NCI-H146 treated with DMSO at 0.1 percent for 48 hours (cell line): ENCODE data around the gene AGPAT2.

Source experiments
- DNase-seq: peaks from one replicate; lab custom pipeline; 2025; ENCODE audit not compliant: unreplicated experiment; lab: John Stamatoyannopoulos, UW

The AGPAT2 gene

DNA sequence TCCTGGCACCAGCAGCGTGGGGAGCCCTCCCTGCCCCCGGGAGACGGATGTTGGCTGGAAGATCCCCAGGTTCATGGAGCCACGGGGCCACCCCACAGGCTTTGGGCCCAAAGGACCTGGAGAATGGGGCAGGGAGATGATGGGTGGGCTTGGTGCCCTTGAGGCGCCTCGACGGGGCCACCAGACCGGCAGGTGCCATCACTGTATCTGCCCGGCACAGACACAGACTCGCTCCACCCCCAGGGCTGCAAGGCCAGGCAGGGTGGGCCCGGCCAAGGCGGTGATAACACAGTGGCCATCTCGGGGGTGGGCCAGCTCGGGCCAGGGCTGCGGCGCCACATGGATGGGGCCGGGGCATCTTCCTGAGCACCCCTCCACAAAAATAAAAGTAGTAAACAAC, 59.6 kb downstream of the AGPAT2 start:
- DNase-seq = no peak

DNA sequence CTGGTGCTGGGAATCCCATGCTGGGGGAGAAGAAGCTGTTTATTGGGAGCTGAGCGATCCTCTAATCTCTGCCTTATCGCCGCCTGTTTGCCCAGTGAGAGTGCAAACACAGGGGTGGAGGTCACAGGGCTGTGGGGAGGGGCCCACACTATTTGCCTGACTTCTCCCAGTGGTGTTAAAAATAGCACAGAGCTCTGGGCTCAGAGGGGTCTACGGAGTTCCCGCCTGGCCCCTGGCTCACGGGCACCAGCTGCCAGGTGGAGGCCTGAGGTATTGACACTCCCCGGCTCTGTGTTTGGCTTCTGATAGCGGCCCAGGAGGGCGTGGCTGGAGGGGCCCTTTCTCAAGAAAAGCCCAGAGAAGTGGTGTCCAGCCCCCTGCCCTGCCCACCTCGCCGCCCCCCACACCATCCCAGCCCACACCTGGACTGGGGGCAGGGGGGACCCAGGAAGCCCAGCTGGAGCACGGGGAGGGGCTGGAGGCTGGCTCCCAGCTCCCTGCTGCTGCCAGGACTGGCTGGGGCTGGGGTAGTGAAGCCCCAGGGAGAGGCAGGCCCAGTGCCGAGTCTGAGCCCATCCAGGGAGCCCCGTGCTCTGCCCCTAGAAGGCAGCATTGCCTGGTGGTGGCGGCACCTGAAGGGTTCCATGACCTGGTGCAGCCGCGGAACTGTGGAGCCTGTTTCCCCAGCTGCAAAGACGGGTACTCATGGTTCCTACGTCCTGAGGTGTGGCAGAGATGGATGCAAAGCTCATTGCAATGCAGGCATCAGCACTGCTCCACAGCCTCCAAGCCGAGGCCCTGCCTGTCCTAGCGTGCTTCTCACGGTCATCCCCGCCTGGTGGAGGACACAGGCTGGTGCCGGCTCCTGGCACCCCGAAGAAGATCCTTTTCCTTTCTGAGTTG, 60.3 kb downstream of the AGPAT2 start:
- DNase-seq = peak; percentile 71

GRCh38 chr9:136626066-136626725, 61.1 kb downstream of the AGPAT2 start:
- DNase-seq = no peak

DNA sequence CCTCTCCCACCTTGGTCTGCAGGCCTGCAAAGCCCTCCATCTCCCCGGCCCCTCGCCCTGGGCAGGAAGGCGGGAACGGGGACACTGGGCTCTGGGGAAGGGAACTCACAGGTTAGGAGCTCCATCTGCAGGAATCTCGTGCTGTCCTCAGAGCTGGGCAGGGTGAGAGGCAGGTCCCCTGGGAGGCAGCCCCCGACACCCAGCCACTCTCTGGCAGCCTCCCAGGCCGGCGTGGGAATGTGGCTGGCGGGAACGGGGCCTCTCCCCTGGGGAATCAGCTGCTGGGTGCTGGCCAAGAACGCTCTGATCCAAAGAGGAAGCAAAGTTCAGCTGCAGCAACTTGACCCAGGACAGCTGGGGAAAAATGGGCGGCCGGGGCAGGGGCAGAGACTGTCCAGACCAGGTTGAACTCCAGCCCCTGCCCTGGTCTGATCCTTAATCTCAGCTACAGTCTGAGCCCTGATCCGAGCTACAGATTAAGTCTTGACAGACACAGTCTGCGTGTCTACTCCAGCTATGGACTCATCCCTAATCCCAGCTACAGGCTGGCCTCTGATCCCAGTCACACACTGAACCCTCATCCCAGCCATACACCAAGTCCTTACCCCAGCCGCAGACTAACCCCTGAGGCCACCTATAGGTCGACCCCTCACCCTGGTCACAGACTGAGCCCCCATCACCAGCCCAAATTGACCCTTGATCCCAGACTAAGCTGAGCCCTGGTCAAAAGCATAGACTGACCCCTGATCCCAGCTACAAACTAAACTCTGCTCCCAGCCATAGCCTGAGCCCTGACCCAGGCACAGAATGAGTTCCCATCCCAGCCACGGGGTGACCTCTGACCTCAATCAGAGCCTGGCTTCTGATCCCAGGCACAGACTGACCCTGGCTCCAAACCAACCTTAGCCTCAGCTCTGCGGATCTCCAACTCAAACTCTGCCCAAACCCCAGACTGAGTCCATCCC, 61.9 kb downstream of the AGPAT2 start:
- no peak for DNase-seq

DNA sequence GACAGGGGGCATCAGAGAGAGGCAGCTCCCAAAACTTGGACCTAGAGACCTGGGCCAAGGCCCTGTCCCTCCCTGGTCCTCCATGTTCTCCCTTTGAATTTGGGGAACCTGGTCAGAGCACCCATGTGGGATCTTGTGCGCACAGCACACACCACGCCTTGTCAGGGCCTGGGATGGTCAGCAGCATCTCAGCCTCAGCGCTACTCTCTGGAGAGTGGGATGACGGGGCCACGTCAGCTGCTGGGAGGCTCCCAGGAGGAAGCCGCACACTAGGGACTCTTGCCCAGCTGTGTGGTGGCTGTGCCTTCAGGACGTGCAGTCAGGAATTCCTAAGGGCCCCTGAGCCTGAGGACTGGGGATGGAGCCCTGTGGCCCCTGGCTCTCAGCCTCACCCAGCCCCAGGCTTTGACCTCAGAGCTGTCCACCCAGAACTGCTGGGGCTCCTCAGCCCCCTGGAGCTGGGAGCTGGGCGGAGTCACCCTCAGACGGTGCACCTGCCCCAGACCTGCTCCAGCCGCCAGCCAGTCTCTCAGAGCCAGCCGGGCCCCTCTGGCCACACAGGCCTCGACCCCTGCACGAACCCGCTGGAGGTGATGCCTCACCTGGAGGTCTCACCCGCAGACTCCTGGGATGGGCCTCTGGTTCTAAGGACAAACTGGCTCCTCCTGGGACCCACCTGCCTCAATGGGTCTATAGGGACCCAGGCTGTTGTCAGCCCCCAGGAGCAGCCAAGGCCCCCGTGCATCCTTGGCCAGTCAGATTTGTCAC, 62.9 kb downstream of the AGPAT2 start:
- DNase-seq = no peak

- no peak for DNase-seq
Measured at GRCh38 chr9:136623842-136624183, 63.4 kb downstream of the AGPAT2 start.
